22Rv1 (cell line): ENCODE data around the gene ACAN.

ENCODE experiments used
- CTCF ChIP-seq: fragments of 450-650 bp; IDR thresholded peaks from 2 replicates; pipeline ENCODE4 v1.5.1; 2017; ENCODE audit warnings: mild to moderate bottlenecking
- ZFX ChIP-seq: fragments of 450-650 bp; IDR thresholded peaks from 2 replicates; pipeline ENCODE4 v1.6.1; 2017; ENCODE audit warnings: antibody characterized with exemption, borderline replicate concordance

GRCh38 chr15:88876573-88876972 is 73.3 kb downstream of the ACAN start:
- no peak for TF ChIP-seq CTCF
- no peak for TF ChIP-seq ZFX
